Esophagus muscularis mucosa (tissue), 4 donors: Measurements from ENCODE around the gene SLC16A1. TPM values are rescaled to one million over a fixed set of nuclear protein-coding genes. Genes with fewer than 3 reads are reported as not detected.

Source experiments
- DNase-seq: peaks from one replicate; pipeline ENCODE4 v3.0.0-alpha.2; 2017; ENCODE audit errors: extremely low spot score
- H3K27ac ChIP-seq, 4 donors: fragments of 200-600 bp; sonication (generic); replicated peaks in 1 of 4; 1 replicate in 3 of 4; 2 replicates in 1 of 4; pipeline ENCODE4 v1.5.1; 2016 to 2019; ENCODE audit warnings: mild to moderate bottlenecking in 1 of 4
- H3K27me3 ChIP-seq, 4 donors: fragments of 200-600 bp; sonication (generic); one replicate each; pipeline versions ENCODE4 v1.5.1 to v1.6.0; 2016 to 2019
- H3K36me3 ChIP-seq, 4 donors: fragments of 200-600 bp; sonication (generic); one replicate each; pipeline ENCODE4 v1.5.1; 2016 to 2019
- H3K4me1 ChIP-seq, 4 donors: fragments of 200-600 bp; sonication (generic); one replicate each; pipeline ENCODE4 v1.5.1; 2016 to 2019
- H3K4me3 ChIP-seq, 4 donors: fragments of 200-600 bp; sonication (generic); 1 replicate in 2 of 4; 2 replicates in 2 of 4; pipeline ENCODE4 v1.5.1; 2016 to 2019; ENCODE audit warnings: mild to moderate bottlenecking in 4 of 4, moderate library complexity in 1 of 4
- H3K9me3 ChIP-seq, 4 donors: fragments of 200-600 bp; sonication (generic); 1 replicate in 3 of 4; 2 replicates in 1 of 4; pipeline ENCODE4 v1.5.1; 2016 to 2019
- EP300 ChIP-seq: sonication (generic); formaldehyde crosslinking; IDR thresholded peaks from one replicate; pipeline ENCODE4 v1.6.1; 2017; ENCODE audit warnings: antibody characterized with exemption
- POLR2A ChIP-seq: fragments of 450-650 bp; IDR thresholded peaks from one replicate; pipeline ENCODE4 v1.6.1; 2017; ENCODE audit warnings: antibody characterized with exemption, moderate library complexity, mild to moderate bottlenecking, low read depth
- POLR2AphosphoS5 ChIP-seq, 2 donors: sonication (generic); formaldehyde crosslinking; IDR thresholded peaks; one replicate each; pipeline ENCODE4 v1.6.1; 2017; ENCODE audit warnings: antibody characterized with exemption in 2 of 2
- WGBS: methylation state at CpG from one replicate; pipeline ENCODE4 v1.1.5; 2018; 5-methylcytosine and 5-hydroxymethylcytosine counted together
- intact Hi-C: fragments of 100-400 bp; cut with DNase I; formaldehyde crosslinking; loops from one replicate; pipeline ENCODE4 v1.15.1; 2023
- total RNA-seq, 4 donors: library from RNA; depleted of rRNA; stranded (reverse); fragments of >200 nt; gene quantifications; one replicate each; pipeline versions ENCODE4 v1.1.0 to v1.2.1, GENCODE V29; 2016
- TF ChIP-seq, protein P1 (sequence below), 3 experiments: fragments of 200-600 bp in 2 of 3; fragments of 450-650 bp in 1 of 3; sonication (generic) in 2 of 3; IDR thresholded peaks; one replicate each; pipeline ENCODE4 v1.5.1; 2017 to 2019; ENCODE audit warnings: antibody characterized with exemption in 3 of 3, mild to moderate bottlenecking in 2 of 3, moderate library complexity in 1 of 3

Gene SLC16A1
- total RNA-seq, 4 donors from 2014 or later, result 29.9 to 40.1 (median 33.7) TPM

DNA sequence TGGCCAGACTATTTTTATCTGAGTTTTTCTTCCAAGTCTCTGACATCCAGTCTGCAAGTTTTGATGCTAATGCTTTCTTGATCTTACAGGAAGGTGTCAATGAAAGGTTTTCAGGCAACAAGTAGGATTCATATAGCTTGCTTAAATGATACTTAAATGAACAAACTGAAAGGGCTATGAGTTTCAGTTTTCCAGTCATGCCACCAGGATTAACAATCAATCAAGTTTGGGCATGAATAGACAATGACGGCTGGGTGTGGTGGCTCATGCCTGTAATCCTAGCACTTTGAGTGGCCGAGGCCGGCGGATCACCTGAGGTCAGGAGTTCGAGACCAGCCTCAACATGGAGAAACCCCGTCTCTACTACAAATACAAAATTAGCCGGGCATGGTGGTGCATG is 34.3 kb upstream of the SLC16A1 start:
- Histone ChIP-seq H3K27ac (no peak overlapping the region), H3K27me3 (no peaks in the 10 kb centered on the region), H3K36me3 (no peaks in the 10 kb centered on the region), H3K9me3 (no peaks in the 10 kb centered on the region), H3K4me1 (peaks cover 19 to 54% (median 35%) of the 10 kb centered on the region in 4 donors), H3K4me3 (no peak overlapping the region)
- intact Hi-C loops, result no loop called here
- DNase-seq, result no peak
- WGBS, result 95% methylated on average over 7 of the region's 7 CpGs
- TF ChIP-seq POLR2AphosphoS5 (IDR thresholded peaks at IDR 0.05) (no peak), POLR2A (no peak), EP300 (no peak)
- TF ChIP-seq, protein P1, sequence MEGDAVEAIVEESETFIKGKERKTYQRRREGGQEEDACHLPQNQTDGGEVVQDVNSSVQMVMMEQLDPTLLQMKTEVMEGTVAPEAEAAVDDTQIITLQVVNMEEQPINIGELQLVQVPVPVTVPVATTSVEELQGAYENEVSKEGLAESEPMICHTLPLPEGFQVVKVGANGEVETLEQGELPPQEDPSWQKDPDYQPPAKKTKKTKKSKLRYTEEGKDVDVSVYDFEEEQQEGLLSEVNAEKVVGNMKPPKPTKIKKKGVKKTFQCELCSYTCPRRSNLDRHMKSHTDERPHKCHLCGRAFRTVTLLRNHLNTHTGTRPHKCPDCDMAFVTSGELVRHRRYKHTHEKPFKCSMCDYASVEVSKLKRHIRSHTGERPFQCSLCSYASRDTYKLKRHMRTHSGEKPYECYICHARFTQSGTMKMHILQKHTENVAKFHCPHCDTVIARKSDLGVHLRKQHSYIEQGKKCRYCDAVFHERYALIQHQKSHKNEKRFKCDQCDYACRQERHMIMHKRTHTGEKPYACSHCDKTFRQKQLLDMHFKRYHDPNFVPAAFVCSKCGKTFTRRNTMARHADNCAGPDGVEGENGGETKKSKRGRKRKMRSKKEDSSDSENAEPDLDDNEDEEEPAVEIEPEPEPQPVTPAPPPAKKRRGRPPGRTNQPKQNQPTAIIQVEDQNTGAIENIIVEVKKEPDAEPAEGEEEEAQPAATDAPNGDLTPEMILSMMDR (IDR thresholded peaks at IDR 0.05), result no peak

DNA sequence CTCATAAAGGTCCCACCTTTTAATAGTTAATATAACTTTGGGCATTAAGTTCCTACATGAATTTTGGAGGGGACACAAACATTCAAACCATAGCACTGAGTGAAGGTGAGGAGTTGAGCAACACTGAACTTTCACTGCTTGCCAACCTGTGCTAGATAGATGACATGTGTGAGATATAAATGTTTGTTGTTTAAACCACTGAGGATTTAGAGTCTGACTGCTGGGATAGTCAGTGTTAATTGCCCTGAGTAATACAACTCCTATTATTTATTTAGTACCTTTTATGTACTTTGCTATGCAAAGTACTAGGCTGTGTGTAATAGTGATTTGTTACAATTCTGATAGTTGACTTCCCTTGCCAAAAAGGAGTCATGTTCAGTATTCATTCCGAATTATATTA is 32.4 kb upstream of the SLC16A1 start:
- TF ChIP-seq POLR2AphosphoS5 (IDR thresholded peaks at IDR 0.05) (no peak), POLR2A (no peak), EP300 (no peak)
- TF ChIP-seq, protein P1 (IDR thresholded peaks at IDR 0.05), result no peak
- no peak for DNase-seq
- no peak overlapping the region for H3K4me3 ChIP-seq
- no peaks in the 10 kb centered on the region for H3K9me3 ChIP-seq
- H3K27me3 ChIP-seq, result no peaks in the 10 kb centered on the region
- H3K36me3 ChIP-seq, result no peaks in the 10 kb centered on the region
- WGBS, result 63% methylated on average over 1 of the region's 1 CpG
- H3K27ac ChIP-seq, result no peak overlapping the region
- intact Hi-C loops, result no loop called here
- peaks cover 21 to 52% (median 33%) of the 10 kb centered on the region in 4 donors for H3K4me1 ChIP-seq

DNA sequence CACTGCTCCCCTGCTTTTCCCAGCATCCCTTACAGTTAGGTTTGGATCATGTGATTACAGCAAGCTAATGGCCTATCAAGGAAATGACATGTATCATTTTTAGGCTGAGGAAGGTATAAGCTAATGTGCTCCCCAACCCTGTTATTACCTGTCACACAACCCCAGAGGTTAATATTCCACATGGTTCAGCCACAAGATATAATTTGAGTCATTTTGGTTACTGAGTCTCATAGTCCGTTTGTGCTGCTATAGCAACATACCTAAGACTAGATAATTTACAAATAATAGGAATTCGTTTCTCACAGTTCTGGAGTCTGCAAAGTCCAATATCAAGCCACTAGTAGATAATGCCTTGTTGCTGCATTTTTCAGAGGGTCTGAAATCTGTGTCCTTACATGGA is 29.1 kb upstream of the SLC16A1 start:
- H3K4me1 ChIP-seq, result peaks cover 23 to 62% (median 43%) of the 10 kb centered on the region in 4 donors
- DNase-seq, result no peak
- H3K9me3 ChIP-seq, result no peaks in the 10 kb centered on the region
- no peak overlapping the region for H3K4me3 ChIP-seq
- TF ChIP-seq EP300 (no peak), POLR2AphosphoS5 (IDR thresholded peaks at IDR 0.05) (no peak), POLR2A (no peak)
- TF ChIP-seq, protein P1 (IDR thresholded peaks at IDR 0.05), result no peak
- no peaks in the 10 kb centered on the region for H3K36me3 ChIP-seq
- peak overlapping the region in 1 of 4 donors; percentile 15 for H3K27ac ChIP-seq
- H3K27me3 ChIP-seq, result no peaks in the 10 kb centered on the region
- WGBS, result 57% methylated on average over 2 of the region's 2 CpGs
- intact Hi-C loops, result no loop called here

DNA sequence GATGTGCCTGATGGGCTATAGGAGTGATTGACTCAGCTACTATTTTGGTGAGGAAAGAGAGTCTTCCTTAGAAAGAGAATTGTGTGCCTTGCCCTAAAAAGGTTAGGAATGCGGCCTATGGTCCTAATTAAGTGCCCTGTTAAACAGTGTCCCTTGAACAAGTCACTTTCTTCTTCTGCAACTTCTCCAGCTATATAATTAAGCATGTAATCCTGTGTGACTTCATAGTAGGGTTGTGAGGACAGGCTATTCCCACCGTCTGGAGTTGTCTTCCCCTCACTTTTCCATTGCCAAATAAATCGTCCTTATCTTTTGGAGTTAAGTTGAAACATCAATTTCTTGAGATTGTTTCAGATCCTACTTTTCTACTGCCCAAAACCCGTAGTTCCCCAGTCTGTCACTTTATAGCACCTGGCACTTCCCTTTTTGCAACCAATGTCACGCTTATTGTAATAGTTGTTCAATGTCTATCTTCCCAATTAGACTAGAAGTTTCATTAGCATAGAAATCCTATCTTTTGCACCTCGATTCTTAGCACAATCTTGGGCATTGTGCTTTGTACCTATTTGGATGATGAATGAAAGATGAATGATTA is 27.6 kb upstream of the SLC16A1 start:
- H3K27ac ChIP-seq, result no peak overlapping the region
- WGBS, result 72% methylated on average over 6 of the region's 6 CpGs

More for the DNA sequence above, 27.6 kb upstream of the SLC16A1 start:
- TF ChIP-seq EP300 (no peak), POLR2A (no peak), POLR2AphosphoS5 (IDR thresholded peaks at IDR 0.05) (no peak)
- TF ChIP-seq, protein P1 (IDR thresholded peaks at IDR 0.05), result no peak
- Histone ChIP-seq H3K4me3 (no peak overlapping the region), H3K4me1 (peaks cover 23 to 59% (median 41%) of the 10 kb centered on the region in 4 donors), H3K9me3 (no peaks in the 10 kb centered on the region), H3K36me3 (no peaks in the 10 kb centered on the region), H3K27me3 (no peaks in the 10 kb centered on the region)
- DNase-seq, result no peak
- intact Hi-C loops, result no loop called here
